Measurements from ENCODE around the gene EED.

GRCh38 chr11:86274999-86275398, 30.4 kb downstream of the EED start:
- TF ChIP-seq EZH2 (IDR thresholded peaks at IDR 0.05; ENCODE audit: insufficient read depth, poor library complexity, severe bottlenecking) (no peak), EZH2phosphoT487 (IDR thresholded peaks at IDR 0.05; ENCODE audit: insufficient read depth, low read depth) (no peak)

Data from GM23248 (cell line).